Fibroblast of skin of abdomen (primary cell): ENCODE data around the gene SPEG.

Source experiments
- DNase-seq: peaks from one replicate; pipeline ENCODE4 v3.0.0-alpha.2; 2013

Gene SPEG

GRCh38 chr2:219515874-219516629 is 81.4 kb downstream of the SPEG start:
- DNase-seq = no peak

DNA sequence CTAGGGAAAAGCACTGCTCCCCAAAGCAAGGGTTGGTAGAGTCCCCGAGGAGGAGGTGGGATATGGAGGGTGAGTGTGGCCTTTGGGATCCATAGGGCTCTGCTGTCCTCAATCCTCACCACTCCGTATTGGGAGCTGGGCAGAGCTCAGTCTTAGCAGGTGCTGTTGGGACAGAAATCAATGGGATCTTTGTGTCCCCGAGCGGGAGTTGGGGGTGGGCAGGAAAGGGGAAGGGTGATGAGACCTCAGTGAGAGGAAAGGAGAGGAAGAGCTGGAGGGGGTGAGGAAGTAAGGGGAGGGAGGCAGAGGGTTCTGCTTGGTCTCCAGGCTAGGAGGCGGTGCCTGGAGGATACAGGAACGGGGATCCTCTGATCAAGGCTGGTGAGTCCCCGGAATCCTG is 82.2 kb downstream of the SPEG start:
- no peak for DNase-seq

- no peak for DNase-seq
Observed at GRCh38 chr2:219517954-219518778, 83.5 kb downstream of the SPEG start.

DNA sequence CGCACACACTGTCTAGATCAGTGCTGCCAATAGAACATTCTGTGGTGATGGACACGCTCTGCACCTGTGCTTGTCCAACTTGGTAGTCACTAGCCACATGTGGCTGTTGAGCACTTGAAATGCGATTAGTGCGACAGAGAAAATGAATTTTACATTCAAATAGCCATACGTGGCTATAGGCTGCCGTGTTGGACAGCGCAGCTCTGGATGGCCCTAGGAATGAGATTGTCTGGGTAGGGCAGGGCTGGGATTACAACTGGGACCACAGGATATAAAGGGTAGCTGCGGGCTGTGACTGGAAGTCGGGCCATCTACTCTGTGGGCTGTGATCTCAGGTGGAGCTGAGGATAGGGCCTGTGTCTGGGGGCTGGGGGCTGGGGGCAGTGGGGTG is 84.9 kb downstream of the SPEG start:
- DNase-seq = no peak

DNA sequence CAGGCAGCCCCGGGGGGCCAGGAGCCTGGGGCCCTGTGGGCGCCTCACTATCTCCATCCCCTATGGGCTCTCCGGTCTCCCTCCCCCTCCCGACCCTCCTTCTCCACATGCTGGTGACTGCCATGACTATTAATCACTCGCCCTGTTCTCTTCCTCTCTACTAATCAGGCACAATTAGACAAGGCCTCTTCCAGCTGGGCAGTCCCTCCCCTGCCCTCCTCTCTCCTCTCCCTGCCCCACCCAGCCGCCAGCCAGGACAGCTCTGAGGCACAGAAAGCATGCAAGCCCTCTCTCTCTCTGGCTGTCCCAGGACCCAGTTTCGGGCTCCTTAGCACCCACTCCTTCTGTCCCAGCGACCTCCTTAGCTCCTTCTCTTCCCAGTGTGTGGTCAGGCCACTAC is 85.4 kb downstream of the SPEG start:
- no peak for DNase-seq

DNA sequence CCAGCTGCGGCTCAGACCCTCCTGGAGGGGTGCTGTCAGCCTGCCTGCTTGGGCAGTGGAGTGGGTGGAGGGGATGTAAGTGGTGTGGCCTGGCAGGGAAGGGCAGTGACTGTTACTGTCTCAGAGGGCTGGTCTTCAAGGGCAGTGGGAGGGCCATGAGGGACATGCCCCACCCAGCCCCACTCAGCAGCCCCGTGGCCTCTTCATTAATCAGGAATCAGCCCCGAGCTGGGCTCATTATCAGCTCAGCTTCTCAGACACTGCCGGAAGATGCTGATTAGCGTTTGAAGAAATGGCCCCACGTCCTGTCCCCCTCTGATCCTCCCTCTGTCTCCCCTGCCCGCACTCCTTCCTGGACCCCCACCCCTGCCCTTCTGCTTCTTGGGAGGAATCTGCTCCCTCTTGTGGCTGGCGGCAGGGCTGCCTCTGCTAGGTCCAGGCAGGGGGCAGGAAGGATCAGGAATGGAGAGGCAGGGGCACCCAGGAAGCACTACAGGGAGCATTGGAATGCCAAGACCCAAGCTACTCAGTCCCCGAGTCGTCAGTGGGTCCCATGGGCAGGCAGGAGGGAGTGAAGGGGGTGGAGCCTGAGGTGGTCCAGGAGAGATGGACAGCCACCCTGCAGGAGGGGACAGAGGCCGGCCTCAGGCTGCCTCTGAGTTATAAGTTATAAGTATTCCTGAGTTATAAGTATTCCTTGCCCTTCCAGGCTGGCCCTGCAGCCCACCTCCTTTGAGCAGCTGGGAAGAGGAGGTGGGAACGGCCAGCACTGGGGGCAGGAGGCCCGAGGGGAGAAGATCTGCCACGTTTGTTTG is 86.6 kb downstream of the SPEG start:
- DNase-seq = peak; percentile 40

DNA sequence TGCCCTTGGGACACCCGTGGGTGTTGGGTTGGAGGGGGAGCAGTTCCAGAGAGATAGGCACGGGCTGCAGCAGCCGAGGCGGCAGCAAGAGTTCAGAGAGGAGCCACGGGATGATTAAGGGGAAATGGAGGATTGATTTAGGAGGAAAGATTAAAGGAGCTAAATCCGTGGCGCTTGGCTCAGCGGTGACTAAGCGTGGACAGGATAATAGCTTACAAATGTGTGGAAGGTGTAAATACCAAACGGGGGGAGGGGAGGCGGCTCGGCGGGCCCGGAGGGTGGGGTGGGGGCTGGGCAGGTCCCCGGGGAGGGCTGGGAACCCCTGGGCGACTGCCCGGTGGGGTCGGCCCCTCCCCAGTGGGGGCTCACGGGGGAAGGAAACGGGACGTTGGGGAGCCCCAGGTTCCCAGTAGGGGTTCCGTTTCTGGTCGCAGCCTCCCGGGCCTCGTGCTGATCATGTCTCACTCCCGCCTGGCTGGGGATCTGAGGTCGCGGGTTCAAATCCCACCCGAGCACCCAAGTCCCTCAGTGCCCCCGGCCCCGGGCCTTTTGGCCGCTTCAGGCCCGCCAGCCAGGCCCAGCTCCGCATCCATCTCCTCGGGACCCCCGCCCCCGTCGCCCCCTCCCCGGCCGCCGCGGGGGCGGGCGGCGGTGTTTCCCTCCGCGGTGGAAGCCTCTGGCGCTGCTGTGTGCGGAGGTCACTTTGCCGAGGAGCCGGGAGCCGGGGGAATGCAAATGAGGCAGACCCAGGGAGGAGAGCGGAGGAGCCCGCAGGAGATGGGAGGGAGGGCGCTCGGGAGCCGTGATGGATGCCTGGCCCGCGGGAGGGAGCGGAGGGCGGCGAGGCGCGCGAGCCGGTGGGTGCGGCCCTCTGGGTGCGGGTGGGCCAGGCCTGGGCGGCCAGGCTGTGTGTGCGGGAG is 87.7 kb downstream of the SPEG start:
- peak; percentile 92 for DNase-seq

GRCh38 chr2:219523031-219523671 is 88.5 kb downstream of the SPEG start:
- peak; percentile 26 for DNase-seq

GRCh38 chr2:219524817-219525216 is 90.2 kb downstream of the SPEG start:
- no peak for DNase-seq

- DNase-seq = no peak
Observed at GRCh38 chr2:219525533-219526232, 91.0 kb downstream of the SPEG start.

- no peak for DNase-seq
Observed at GRCh38 chr2:219526320-219527075, 91.9 kb downstream of the SPEG start.

DNA sequence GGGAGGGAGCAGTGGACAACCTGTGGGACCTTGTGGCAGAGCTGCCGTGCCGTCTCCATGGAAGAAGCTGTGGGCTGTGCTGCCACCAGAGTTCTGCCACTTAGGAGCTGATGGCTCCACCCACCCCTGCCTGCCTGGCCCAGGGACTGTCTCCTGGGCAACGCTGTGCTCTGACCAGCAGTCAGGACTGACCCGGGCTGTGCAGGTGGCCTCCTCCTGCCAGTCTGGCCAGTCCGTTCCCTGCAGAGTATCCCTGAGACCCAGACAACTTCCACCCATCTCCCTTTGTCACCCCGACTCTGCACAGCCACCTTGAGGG is 92.4 kb downstream of the SPEG start:
- DNase-seq = no peak

DNA sequence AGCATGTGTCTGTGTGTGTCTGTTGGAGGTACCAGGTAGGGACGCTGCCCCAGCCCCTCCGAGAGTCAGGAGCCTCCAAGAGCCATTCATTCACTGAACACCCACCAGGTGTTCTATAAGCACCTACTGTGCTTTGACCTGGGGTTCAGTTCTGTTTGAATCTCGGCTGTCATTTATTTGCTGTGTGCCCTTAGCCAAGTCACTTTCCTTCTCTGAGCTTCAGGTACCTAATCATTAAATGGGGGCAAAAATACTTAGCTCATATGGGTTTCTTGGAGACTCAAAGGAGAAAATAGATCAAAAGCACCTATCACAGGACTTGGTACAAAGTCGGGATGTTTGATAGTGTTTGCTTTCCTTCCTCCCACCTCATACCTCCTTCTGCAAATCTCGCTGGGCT is 92.8 kb downstream of the SPEG start:
- DNase-seq = no peak

- peak; percentile 81 for DNase-seq
Observed at GRCh38 chr2:219530048-219530963, 95.7 kb downstream of the SPEG start.

DNA sequence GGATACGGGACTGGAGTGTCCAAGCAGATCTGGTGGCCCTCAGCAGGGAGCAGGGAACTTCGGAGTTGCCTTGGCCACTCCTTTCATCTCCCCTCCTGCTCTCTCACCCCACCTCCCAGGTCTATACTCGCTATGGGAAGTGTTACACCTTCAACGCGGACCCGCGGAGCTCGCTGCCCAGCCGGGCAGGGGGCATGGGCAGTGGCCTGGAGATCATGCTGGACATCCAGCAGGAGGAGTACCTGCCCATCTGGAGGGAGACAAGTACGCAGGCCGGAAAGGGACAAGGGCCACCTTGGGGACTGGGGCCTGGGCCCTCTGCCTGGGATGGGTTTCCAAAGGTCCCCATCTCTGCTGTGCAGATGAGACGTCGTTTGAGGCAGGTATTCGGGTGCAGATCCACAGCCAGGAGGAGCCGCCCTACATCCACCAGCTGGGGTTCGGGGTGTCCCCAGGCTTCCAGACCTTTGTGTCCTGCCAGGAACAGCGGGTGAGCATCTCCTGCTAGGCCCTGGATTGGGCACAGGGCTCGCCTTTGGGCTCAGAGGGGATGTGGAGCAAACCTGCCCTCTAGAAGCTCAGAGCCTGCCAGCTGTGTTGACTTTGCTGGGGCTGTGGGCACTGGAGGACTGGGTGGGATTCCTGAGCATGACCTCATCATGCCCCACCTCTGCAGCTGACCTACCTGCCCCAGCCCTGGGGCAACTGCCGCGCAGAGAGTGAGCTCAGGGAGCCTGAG is 97.2 kb downstream of the SPEG start:
- no peak for DNase-seq

- no peak for DNase-seq
Observed at GRCh38 chr2:219532378-219532649, 97.7 kb downstream of the SPEG start.

DNA sequence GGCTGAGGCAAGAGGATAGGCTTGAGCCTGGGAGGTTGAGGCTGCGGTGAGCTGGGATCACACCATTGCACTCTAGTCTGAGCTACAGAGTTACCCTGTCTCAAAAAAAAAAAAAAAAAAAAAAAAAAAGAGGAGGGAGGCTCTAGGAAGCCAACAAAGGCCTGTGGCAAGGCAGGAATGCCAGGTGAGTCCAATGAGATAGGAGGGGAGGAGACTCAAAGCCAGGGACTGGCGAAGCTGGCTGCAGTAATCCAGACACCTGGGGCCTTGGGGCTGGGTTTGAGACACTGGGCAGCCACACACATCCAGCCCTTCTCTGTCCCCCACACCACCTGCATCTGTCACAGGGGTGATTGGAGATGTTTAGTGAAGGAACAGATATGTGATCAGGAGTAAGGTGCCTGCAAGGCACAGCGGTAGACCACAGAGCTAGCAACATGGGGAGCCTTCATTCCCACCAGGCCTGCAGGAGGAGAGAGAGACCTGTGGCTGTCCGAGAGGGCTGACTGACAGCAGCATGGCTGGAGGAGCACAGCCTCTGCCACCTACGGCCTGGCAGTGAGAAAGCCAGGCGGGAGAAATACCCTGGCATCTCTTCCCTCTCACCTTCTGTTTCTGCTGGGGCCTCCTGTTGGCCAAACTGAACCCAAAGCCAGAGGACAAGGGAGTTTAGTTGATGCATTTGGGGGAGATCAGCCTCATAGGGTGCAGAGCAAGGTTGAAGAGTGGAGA is 99.5 kb downstream of the SPEG start:
- DNase-seq = no peak

- no peak for DNase-seq
Observed at GRCh38 chr2:219536425-219536824, 101.8 kb downstream of the SPEG start.
